Endothelial cell of umbilical vein (primary cell): Measurements from ENCODE around the gene SPIB. TPM values are rescaled to one million over a fixed set of nuclear protein-coding genes. Genes with fewer than 3 reads are reported as not detected.

Source experiments
- BruUV-seq: library from RNA; stranded (reverse); fragments of 400-500 nt; replicated peaks from 2 replicates; lab custom pipeline; 2021; lab: Mats Ljungman, UMichigan
- CTCF ChIA-PET: fragments of 300-600, 350-600 bp; sonication (Branson Sonifier 250); formaldehyde crosslinking; loops from one replicate; lab custom pipeline; 2021; ENCODE audit warnings: antibody characterized with exemption, inconsistent platforms; lab: Charles Lee
- POLR2A ChIA-PET: fragments of 300-600, 350-600 bp; sonication (Branson Sonifier 250); formaldehyde crosslinking; loops from one replicate; lab custom pipeline; 2021; ENCODE audit warnings: antibody characterized with exemption, inconsistent platforms; lab: Charles Lee
- DNase-seq: peaks from one replicate; pipeline ENCODE4 v3.0.0-alpha.2; 2011; ENCODE audit warnings: low read depth, low spot score
- FAIRE-seq: peaks from 2 replicates; lab custom pipeline; 2011; peaks lifted over from hg19 to GRCh38; lab: Jason Lieb, UNC
- H2AFZ ChIP-seq: 2 replicates; pipeline ENCODE4 v1.6.0; 2012; ENCODE audit warnings: low read depth, low read length, control low read depth, inconsistent platforms
- H3K27ac ChIP-seq: 2 replicates; pipeline ENCODE4 v1.5.1; 2011; ENCODE audit warnings: low read depth, mild to moderate bottlenecking, control low read depth, low read length, moderate library complexity; ENCODE audit not compliant: insufficient read depth
- H3K27me3 ChIP-seq, 2 experiments: 2 replicates each; pipeline versions ENCODE4 v1.6.0 to v1.6.1; 2011; ENCODE audit warnings: low read length in 2 of 2, mixed read lengths in 1 of 2; ENCODE audit not compliant: control insufficient read depth in 2 of 2, insufficient read depth in 2 of 2
- H3K36me3 ChIP-seq, 2 experiments: 2 replicates in 1 of 2; 3 replicates in 1 of 2; pipeline ENCODE4 v1.5.1; 2011; ENCODE audit warnings: low read length in 2 of 2, mild to moderate bottlenecking in 1 of 2, moderate library complexity in 1 of 2; ENCODE audit not compliant: control insufficient read depth in 2 of 2, insufficient read depth in 2 of 2; ENCODE audit errors: extremely low read depth in 1 of 2
- H3K4me1 ChIP-seq: 3 replicates; pipeline ENCODE4 v1.5.1; 2011; ENCODE audit warnings: mild to moderate bottlenecking, low read length; ENCODE audit not compliant: control insufficient read depth, insufficient read depth; ENCODE audit errors: extremely low read depth
- H3K4me2 ChIP-seq: 2 replicates; pipeline ENCODE4 v1.6.1; 2011; ENCODE audit warnings: low read length, control low read depth, mixed read lengths; ENCODE audit not compliant: insufficient read depth
- H3K4me3 ChIP-seq, 3 experiments: fragments of 200-600 bp in 1 of 3; sonication (generic), shearing (Covaris generic) in 1 of 3; replicated peaks in 1 of 3; 2 replicates each; pipeline ENCODE4 v1.5.1; 2011 to 2016; ENCODE audit warnings: control low read depth in 3 of 3, low read length in 3 of 3, mild to moderate bottlenecking in 2 of 3, inconsistent platforms in 1 of 3, low read depth in 1 of 3, moderate library complexity in 1 of 3; ENCODE audit not compliant: insufficient read depth in 1 of 3
- H3K79me2 ChIP-seq: 2 replicates; pipeline ENCODE4 v1.6.0; 2012; ENCODE audit warnings: low read length, inconsistent platforms; ENCODE audit not compliant: control insufficient read depth, insufficient read depth
- H3K9ac ChIP-seq: replicated peaks from 2 replicates; pipeline ENCODE3; 2011; ENCODE audit warnings: low read length, control low read depth; ENCODE audit not compliant: insufficient read depth; ENCODE audit errors: extremely low read depth
- H3K9me1 ChIP-seq: replicated peaks from 3 replicates; pipeline ENCODE4 v1.6.0; 2011; ENCODE audit warnings: mild to moderate bottlenecking, low read length; ENCODE audit not compliant: control insufficient read depth, insufficient read depth; ENCODE audit errors: extremely low read depth
- H3K9me3 ChIP-seq: replicated peaks from 2 replicates; pipeline ENCODE4 v1.5.1; 2012; ENCODE audit warnings: low read length, inconsistent platforms; ENCODE audit not compliant: control insufficient read depth, insufficient read depth
- H4K20me1 ChIP-seq: replicated peaks from 2 replicates; pipeline ENCODE3; 2011; ENCODE audit warnings: mild to moderate bottlenecking, low read length; ENCODE audit not compliant: control insufficient read depth, insufficient read depth; ENCODE audit errors: extremely low read depth
- EZH2 ChIP-seq: IDR thresholded peaks from 2 replicates; pipeline ENCODE4 v1.6.1; 2012; ENCODE audit warnings: borderline replicate concordance, low read depth, mild to moderate bottlenecking, moderate library complexity, low read length, inconsistent platforms; ENCODE audit not compliant: severe bottlenecking
- FOS ChIP-seq: IDR thresholded peaks from 2 replicates; pipeline ENCODE4 v1.6.1; 2011; ENCODE audit warnings: mild to moderate bottlenecking, low read length, moderate library complexity, borderline replicate concordance; ENCODE audit not compliant: insufficient read depth
- GATA2 ChIP-seq: IDR thresholded peaks from 2 replicates; pipeline ENCODE4 v1.7.0; 2011; ENCODE audit warnings: low read depth, mild to moderate bottlenecking, moderate library complexity, mixed read lengths, low read length; ENCODE audit not compliant: insufficient read length, insufficient read depth
- JUN ChIP-seq: IDR thresholded peaks from 2 replicates; pipeline ENCODE4 v1.6.1; 2011; ENCODE audit warnings: borderline replicate concordance, low read depth; ENCODE audit not compliant: insufficient read length, insufficient read depth
- MYC ChIP-seq: IDR thresholded peaks from one replicate; pipeline ENCODE4 v1.6.1; 2011; ENCODE audit warnings: mild to moderate bottlenecking, low read depth, low read length
- POLR2A ChIP-seq: IDR thresholded peaks from 2 replicates; pipeline ENCODE4 v1.6.1; 2012; ENCODE audit warnings: low read depth, mild to moderate bottlenecking, control low read depth, low read length
- POLR2AphosphoS5 ChIP-seq: IDR thresholded peaks from 2 replicates; pipeline ENCODE4 v1.6.1; 2012; ENCODE audit warnings: low read depth, mild to moderate bottlenecking, control low read depth, low read length, moderate library complexity; ENCODE audit not compliant: insufficient read depth
- dilution Hi-C: fragments of 300-500 bp; cut with MboI; formaldehyde crosslinking; loops from one replicate; pipeline ENCODE4 v1.15.0; 2019; ENCODE audit warnings: low sequenced_read_pairs; ENCODE audit not compliant: extremely low pct_ligation_motif_present
- intact Hi-C: fragments of 100-400 bp; cut with micrococcal nuclease; formaldehyde crosslinking; loops from one replicate; pipeline ENCODE4 v1.10.0; 2022
- polyA plus RNA-seq, 4 experiments: library from polyadenylated mRNA; depleted of rRNA in 3 of 4; stranded (reverse) in 3 of 4; unstranded in 1 of 4; fragments of >200 nt; gene quantifications; 2 replicates each; pipeline versions ENCODE4 v1.2.1 to v1.2.3, GENCODE V29; 2011 to 2012; ENCODE audit warnings: missing spikeins in 1 of 4
- total RNA-seq: library from RNA; stranded (reverse); gene quantifications from 2 replicates; pipeline ENCODE4 v1.2.3, GENCODE V29; 2021
- TF ChIP-seq, protein P1 (sequence below), 2 donors: IDR thresholded peaks; 1 replicate in 1 of 2; 2 replicates in 1 of 2; pipeline ENCODE4 v1.5.1; 2011; ENCODE audit warnings: low read length in 2 of 2, mild to moderate bottlenecking in 2 of 2, moderate library complexity in 2 of 2, control low read depth in 1 of 2, inconsistent platforms in 1 of 2, low read depth in 1 of 2; ENCODE audit not compliant: insufficient read depth in 1 of 2; ENCODE audit errors: extremely low read depth in 1 of 2

Gene SPIB
- total and polyA plus RNA-seq, 2 donors (not counting 3 experiments of a cell fraction or from before 2014, with no cell fraction given): not detected

GRCh38 chr19:50460161-50460765 is 41.5 kb downstream of the SPIB start:
- ChIA-PET POLR2A (interaction anchor here (0.9 kb wide), 1 partner anchor 50 kb away, joined by 4 read pairs; the partner anchor contains the start of gene JOSD2), CTCF (interaction anchor here (0.7 to 7.4 kb wide), 18 partner anchors 12 to 208 kb away, joined by 3 to 144 read pairs (median 4); partner anchors contain the start of gene POLD1)
- H3K9me3 ChIP-seq: no peaks in the 10 kb centered on the region
- no peaks in the 10 kb centered on the region for H3K9me1 ChIP-seq
- H3K4me2 ChIP-seq: no peak overlapping the region
- no peak overlapping the region for H3K9ac ChIP-seq
- FAIRE-seq (no peak), DNase-seq (no peak)
- no peaks in the 10 kb centered on the region for H3K36me3 ChIP-seq
- intact Hi-C loops: loop anchor here (2.0 kb wide), 1 partner anchor 17 kb away; the partner anchor contains the start of genes EMC10 and GARIN5A
- H3K27ac ChIP-seq: no peak overlapping the region
- H4K20me1 ChIP-seq: no peaks in the 10 kb centered on the region
- no peak overlapping the region for H3K4me3 ChIP-seq
- TF ChIP-seq JUN (no peak), POLR2AphosphoS5 (no peak), MYC (no peak), FOS (no peak)
- H3K79me2 ChIP-seq: no peaks in the 10 kb centered on the region
- H2AFZ ChIP-seq: no peak overlapping the region
- no peaks in the 10 kb centered on the region for H3K4me1 ChIP-seq
- dilution Hi-C loops: no loop called here
- BruUV-seq: no TSS peak
- no peaks in the 10 kb centered on the region for H3K27me3 ChIP-seq

DNA sequence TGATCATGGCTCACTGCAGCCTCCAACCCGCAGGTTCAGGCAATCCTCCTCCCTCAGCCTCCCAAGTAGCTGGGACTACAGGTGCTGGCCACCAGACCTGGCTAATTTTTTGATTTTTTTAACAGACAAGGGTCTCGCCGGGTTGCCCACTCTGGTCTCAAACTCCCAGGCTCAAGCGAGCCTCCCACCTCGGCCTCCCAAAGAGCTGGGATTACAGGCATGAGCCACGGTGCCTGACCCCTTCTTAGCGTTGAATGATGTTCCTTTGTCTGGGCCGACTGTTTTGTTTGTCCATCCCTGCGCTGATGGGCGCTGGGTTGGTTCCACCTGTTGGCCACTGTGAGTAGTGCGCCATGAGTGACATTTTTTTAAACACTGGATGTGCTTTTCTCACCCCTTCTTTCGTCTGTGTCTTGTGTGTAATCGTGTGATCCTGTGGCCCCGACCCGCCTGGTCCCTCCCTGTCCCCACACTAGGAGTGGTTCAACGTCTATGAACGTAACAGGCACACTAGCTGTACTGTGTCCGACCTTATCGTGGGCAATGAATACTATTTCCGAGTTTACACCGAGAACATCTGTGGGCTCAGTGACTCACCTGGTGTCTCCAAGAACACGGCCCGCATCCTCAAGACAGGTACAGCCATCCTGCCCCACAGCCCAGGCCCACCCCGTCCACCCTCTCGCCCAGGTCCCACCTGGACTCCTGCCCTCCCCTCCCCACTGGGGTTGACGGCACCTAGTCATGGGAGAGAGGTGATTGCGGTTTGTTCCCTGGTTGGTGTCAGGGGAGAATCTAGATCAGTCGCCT is 42.5 kb downstream of the SPIB start:
- no peaks in the 10 kb centered on the region for H3K9me3 ChIP-seq
- dilution Hi-C loops: no loop called here
- H3K9me1 ChIP-seq: no peaks in the 10 kb centered on the region
- no peaks in the 10 kb centered on the region for H3K27me3 ChIP-seq
- TF ChIP-seq FOS: no peak
- no peak for TF ChIP-seq JUN
- no peak for TF ChIP-seq EZH2
- no peak for TF ChIP-seq MYC
- no peak for TF ChIP-seq POLR2AphosphoS5
- no peak for TF ChIP-seq POLR2A
- TF ChIP-seq, protein P1, sequence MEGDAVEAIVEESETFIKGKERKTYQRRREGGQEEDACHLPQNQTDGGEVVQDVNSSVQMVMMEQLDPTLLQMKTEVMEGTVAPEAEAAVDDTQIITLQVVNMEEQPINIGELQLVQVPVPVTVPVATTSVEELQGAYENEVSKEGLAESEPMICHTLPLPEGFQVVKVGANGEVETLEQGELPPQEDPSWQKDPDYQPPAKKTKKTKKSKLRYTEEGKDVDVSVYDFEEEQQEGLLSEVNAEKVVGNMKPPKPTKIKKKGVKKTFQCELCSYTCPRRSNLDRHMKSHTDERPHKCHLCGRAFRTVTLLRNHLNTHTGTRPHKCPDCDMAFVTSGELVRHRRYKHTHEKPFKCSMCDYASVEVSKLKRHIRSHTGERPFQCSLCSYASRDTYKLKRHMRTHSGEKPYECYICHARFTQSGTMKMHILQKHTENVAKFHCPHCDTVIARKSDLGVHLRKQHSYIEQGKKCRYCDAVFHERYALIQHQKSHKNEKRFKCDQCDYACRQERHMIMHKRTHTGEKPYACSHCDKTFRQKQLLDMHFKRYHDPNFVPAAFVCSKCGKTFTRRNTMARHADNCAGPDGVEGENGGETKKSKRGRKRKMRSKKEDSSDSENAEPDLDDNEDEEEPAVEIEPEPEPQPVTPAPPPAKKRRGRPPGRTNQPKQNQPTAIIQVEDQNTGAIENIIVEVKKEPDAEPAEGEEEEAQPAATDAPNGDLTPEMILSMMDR (IDR thresholded peaks at IDR 0.05; ENCODE audit: extremely low read depth in 1 of 2, insufficient read depth in 1 of 2, low read depth in 1 of 2, low read length in 2 of 2): peak; percentile 81 to 82
- TF ChIP-seq GATA2: no peak
- no peak overlapping the region for H3K27ac ChIP-seq
- ChIA-PET CTCF (interaction anchor here (0.7 to 7.4 kb wide), 20 partner anchors 12 to 322 kb away, joined by 3 to 144 read pairs (median 4); partner anchors contain the start of gene POLD1), POLR2A (interaction anchor here (0.9 kb wide), 1 partner anchor 49 kb away, joined by 4 read pairs; the partner anchor contains the start of gene JOSD2)
- no peaks in the 10 kb centered on the region for H3K36me3 ChIP-seq
- H3K79me2 ChIP-seq: no peaks in the 10 kb centered on the region
- H4K20me1 ChIP-seq: no peaks in the 10 kb centered on the region
- no peak overlapping the region for H3K4me3 ChIP-seq
- intact Hi-C loops: loop anchor here (1.0 to 2.0 kb wide), 5 partner anchors 16 to 209 kb away; partner anchors contain the start of genes EMC10 and GARIN5A
- H3K4me2 ChIP-seq: no peak overlapping the region
- DNase-seq (peak; percentile 68), FAIRE-seq (peak; percentile 90)
- H2AFZ ChIP-seq: no peak overlapping the region
- no TSS peak for BruUV-seq
- H3K9ac ChIP-seq: no peak overlapping the region
- no peaks in the 10 kb centered on the region for H3K4me1 ChIP-seq
